ENCODE measurements around the gene GZMM.

The GZMM gene

DNA sequence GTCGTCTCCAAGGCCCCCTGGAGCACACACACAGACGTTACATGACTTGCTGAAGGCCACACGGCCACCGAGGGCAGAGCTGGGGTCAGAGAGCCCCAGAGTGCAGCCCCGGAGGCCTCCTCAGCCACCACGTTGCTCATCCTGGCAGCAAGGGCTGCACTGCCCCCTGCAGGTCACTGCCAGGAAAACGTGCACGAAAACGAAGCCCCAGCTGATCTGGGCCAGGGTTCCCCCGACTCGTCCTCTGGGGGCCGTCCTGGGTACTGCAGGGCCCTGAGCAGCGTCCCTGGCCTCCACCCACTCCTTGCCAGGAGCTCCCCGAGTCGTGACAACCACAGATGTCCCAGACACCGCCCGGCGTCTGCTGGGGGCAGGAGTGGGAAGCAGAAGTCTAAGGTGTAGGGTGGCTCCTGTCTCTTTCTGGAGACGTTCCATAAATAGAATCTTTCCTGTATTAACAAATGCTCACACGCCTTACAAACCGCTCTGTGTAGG, 33.2 kb upstream of the GZMM start:
- CTCF ChIA-PET = interaction anchor here (0.6 to 2.9 kb wide), 39 partner anchors 8 to 491 kb away, joined by 3 to 49 read pairs (median 3); partner anchors contain the start of genes BSG, C2CD4C and CDC34
- no peak overlapping the region for H3K27ac ChIP-seq (ENCODE audit: extremely low read depth, low read depth, low read length)
- peaks cover 0 to 11% of the 10 kb centered on the region in 2 experiments; a peak in 1 of 3 replicates for H3K36me3 ChIP-seq (ENCODE audit: control insufficient read depth in 2 of 2, insufficient read depth in 1 of 2, low read length in 2 of 2)
- no peaks in the 10 kb centered on the region for H3K9me3 ChIP-seq (ENCODE audit: control insufficient read depth, insufficient read depth, low read depth, low read length)
- POLR2A ChIA-PET = interaction anchor here (0.8 to 2.4 kb wide), 7 partner anchors 11 to 193 kb away, joined by 3 to 35 read pairs (median 3); partner anchors contain the start of genes CDC34 and SHC2
- peak overlapping the region; percentile 21; the same call in 1 of the 2 replicates for H3K4me3 ChIP-seq (ENCODE audit: low read depth, low read length)
- peaks cover 7% of the 10 kb centered on the region; the same call in 1 of the 2 replicates for H3K4me1 ChIP-seq (ENCODE audit: control insufficient read depth, insufficient read depth, low read length)
- TF ChIP-seq ZNF274 (IDR thresholded peaks at IDR 0.05; ENCODE audit: low read length) (no peak), ZNF274 (tag by site-specific recombination; IDR thresholded peaks at IDR 0.05; ENCODE audit: borderline replicate concordance) (no peak), ZNF266 (tag by site-specific recombination; IDR thresholded peaks at IDR 0.05; ENCODE audit: low read depth) (no peak), ZFP3 (tag by site-specific recombination; IDR thresholded peaks at IDR 0.05; ENCODE audit: low read depth) (no peak), ZSCAN16 (tag by site-specific recombination; IDR thresholded peaks at IDR 0.05) (no peak), ZNF302 (tag by site-specific recombination; IDR thresholded peaks at IDR 0.05; ENCODE audit: low read depth) (no peak), ZNF280D (tag by site-specific recombination; IDR thresholded peaks at IDR 0.05) (0 out of 2 replicates have a peak, but pooled peaks have one; percentile 6), ZNF624 (tag by site-specific recombination; IDR thresholded peaks at IDR 0.05) (no peak), PRDM1 (tag by site-specific recombination; IDR thresholded peaks at IDR 0.05) (no peak), ZBTB20 (tag by site-specific recombination; IDR thresholded peaks at IDR 0.05) (peak; percentile 76), KLF7 (tag by site-specific recombination; IDR thresholded peaks at IDR 0.05; ENCODE audit: borderline replicate concordance) (no peak), ZBTB17 (tag by site-specific recombination; IDR thresholded peaks at IDR 0.05) (no peak), ZNF548 (tag by site-specific recombination; IDR thresholded peaks at IDR 0.05) (no peak), SP7 (tag by site-specific recombination; IDR thresholded peaks at IDR 0.05) (no peak; the same call in 1 of the 2 replicates), ZFHX2 (tag by site-specific recombination; conservative IDR thresholded peaks at IDR 0.05) (peak; percentile 68), OVOL3 (tag by site-specific recombination; IDR thresholded peaks at IDR 0.05) (no peak), ZNF707 (tag by site-specific recombination; IDR thresholded peaks at IDR 0.05) (no peak), ZNF223 (tag by site-specific recombination; IDR thresholded peaks at IDR 0.05) (no peak), GLIS1 (tag by site-specific recombination; IDR thresholded peaks at IDR 0.05) (peak; percentile 25; the same call in 1 of the 2 replicates), ZXDB (tag by site-specific recombination; IDR thresholded peaks at IDR 0.05) (0 out of 2 replicates have a peak, but pooled peaks have one; percentile 13), KLF10 (tag by site-specific recombination; IDR thresholded peaks at IDR 0.05) (no peak), ZNF391 (tag by site-specific recombination; IDR thresholded peaks at IDR 0.05; ENCODE audit: borderline replicate concordance, low read depth) (no peak), ZNF596 (tag by site-specific recombination; IDR thresholded peaks at IDR 0.05) (no peak), SCRT2 (tag by site-specific recombination; IDR thresholded peaks at IDR 0.05) (no peak), ZBTB26 (tag by site-specific recombination; optimal IDR thresholded peaks at IDR 0.05) (peak; percentile 24), ZNF37A (tag by site-specific recombination; IDR thresholded peaks at IDR 0.05) (no peak), ZNF785 (tag by site-specific recombination; IDR thresholded peaks at IDR 0.05) (peak; percentile 98), ZSCAN23 (tag by site-specific recombination; IDR thresholded peaks at IDR 0.05) (no peak), ZSCAN30 (tag by site-specific recombination; IDR thresholded peaks at IDR 0.05) (no peak), ZNF214 (tag by site-specific recombination; IDR thresholded peaks at IDR 0.05; ENCODE audit: borderline replicate concordance) (no peak)
- TF ChIP-seq, protein P1, sequence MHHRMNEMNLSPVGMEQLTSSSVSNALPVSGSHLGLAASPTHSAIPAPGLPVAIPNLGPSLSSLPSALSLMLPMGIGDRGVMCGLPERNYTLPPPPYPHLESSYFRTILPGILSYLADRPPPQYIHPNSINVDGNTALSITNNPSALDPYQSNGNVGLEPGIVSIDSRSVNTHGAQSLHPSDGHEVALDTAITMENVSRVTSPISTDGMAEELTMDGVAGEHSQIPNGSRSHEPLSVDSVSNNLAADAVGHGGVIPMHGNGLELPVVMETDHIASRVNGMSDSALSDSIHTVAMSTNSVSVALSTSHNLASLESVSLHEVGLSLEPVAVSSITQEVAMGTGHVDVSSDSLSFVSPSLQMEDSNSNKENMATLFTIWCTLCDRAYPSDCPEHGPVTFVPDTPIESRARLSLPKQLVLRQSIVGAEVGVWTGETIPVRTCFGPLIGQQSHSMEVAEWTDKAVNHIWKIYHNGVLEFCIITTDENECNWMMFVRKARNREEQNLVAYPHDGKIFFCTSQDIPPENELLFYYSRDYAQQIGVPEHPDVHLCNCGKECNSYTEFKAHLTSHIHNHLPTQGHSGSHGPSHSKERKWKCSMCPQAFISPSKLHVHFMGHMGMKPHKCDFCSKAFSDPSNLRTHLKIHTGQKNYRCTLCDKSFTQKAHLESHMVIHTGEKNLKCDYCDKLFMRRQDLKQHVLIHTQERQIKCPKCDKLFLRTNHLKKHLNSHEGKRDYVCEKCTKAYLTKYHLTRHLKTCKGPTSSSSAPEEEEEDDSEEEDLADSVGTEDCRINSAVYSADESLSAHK (tag by site-specific recombination; IDR thresholded peaks at IDR 0.05) = 0 out of 2 replicates have a peak, but pooled peaks have one; percentile 12
- TF ChIP-seq, protein P2, sequence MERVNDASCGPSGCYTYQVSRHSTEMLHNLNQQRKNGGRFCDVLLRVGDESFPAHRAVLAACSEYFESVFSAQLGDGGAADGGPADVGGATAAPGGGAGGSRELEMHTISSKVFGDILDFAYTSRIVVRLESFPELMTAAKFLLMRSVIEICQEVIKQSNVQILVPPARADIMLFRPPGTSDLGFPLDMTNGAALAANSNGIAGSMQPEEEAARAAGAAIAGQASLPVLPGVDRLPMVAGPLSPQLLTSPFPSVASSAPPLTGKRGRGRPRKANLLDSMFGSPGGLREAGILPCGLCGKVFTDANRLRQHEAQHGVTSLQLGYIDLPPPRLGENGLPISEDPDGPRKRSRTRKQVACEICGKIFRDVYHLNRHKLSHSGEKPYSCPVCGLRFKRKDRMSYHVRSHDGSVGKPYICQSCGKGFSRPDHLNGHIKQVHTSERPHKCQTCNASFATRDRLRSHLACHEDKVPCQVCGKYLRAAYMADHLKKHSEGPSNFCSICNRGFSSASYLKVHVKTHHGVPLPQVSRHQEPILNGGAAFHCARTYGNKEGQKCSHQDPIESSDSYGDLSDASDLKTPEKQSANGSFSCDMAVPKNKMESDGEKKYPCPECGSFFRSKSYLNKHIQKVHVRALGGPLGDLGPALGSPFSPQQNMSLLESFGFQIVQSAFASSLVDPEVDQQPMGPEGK (tag by site-specific recombination; IDR thresholded peaks at IDR 0.05) = no peak
